ENCODE results near the gene MACROD2. TPM values are rescaled to one million over a fixed set of nuclear protein-coding genes. Genes with fewer than 3 reads are reported as not detected.

MACROD2 gene
- total RNA-seq, 1 experiment from 2014 or later = 3.7 TPM

- Histone ChIP-seq H3K9me2 (ENCODE audit: insufficient read depth) (no peaks in the 10 kb centered on the region), H2AFZ (ENCODE audit: low read depth, low read length, poor library complexity, severe bottlenecking) (no peak overlapping the region), H3K27me3 (ENCODE audit: insufficient read depth, low read length) (no peaks in the 10 kb centered on the region), H3K4me2 (ENCODE audit: low read length) (no peak overlapping the region), H3K9ac (ENCODE audit: low read length) (no peak overlapping the region), H3K4me1 (ENCODE audit: control insufficient read depth in 1 of 2, insufficient read depth in 2 of 2, low read length in 2 of 2) (no peaks in the 10 kb centered on the region), H3K79me2 (ENCODE audit: insufficient read depth, low read length) (no peaks in the 10 kb centered on the region), H3K4me3 (replicated peaks in 1 of 2; ENCODE audit: low read depth in 1 of 2, low read length in 2 of 2) (no peak overlapping the region), H4K20me1 (ENCODE audit: insufficient read depth) (no peaks in the 10 kb centered on the region), H3K9me3 (ENCODE audit: control insufficient read depth in 1 of 2, insufficient read depth in 1 of 2, low read depth in 1 of 2, low read length in 2 of 2) (no peaks in the 10 kb centered on the region; a peak in 1 of 4 replicates), H3K36me3 (ENCODE audit: control insufficient read depth in 1 of 2, insufficient read depth in 2 of 2, low read length in 2 of 2) (no peaks in the 10 kb centered on the region), H3K27ac (ENCODE audit: low read depth, low read length) (no peak overlapping the region)
- intact Hi-C loops (cut with micrococcal nuclease) = no loop called here
- no peak for DNase-seq (ENCODE audit: low read depth, low spot score)
- ChIA-PET CTCF (no interaction called here), RAD21 (ENCODE audit: low non-redundant PET in 1 of 2, low total read pairs in 2 of 2, uncharacterized antibody in 2 of 2, unreplicated experiment in 2 of 2) (no interaction called here), POLR2A (no interaction called here)
- ATAC-seq = no peak
- TF ChIP-seq ELF1 (IDR thresholded peaks at IDR 0.05; ENCODE audit: borderline replicate concordance, low read depth) = no peak
- TF ChIP-seq TCF7L2 (IDR thresholded peaks at IDR 0.05; ENCODE audit: borderline replicate concordance, extremely low read depth, insufficient read depth, insufficient read length) = no peak
- TF ChIP-seq SIN3A (IDR thresholded peaks at IDR 0.05; ENCODE audit: low read depth) = no peak
- no peak for TF ChIP-seq EZH2phosphoT487 (IDR thresholded peaks at IDR 0.05; ENCODE audit: borderline replicate concordance)
- TF ChIP-seq YY1 (IDR thresholded peaks at IDR 0.05; ENCODE audit: extremely low read depth, insufficient replicate concordance, low read depth, low read length) = no peak
- TF ChIP-seq REST (IDR thresholded peaks at IDR 0.05; ENCODE audit: low read depth) = no peak
- no peak for TF ChIP-seq EZH2 (IDR thresholded peaks at IDR 0.05)
- no peak for TF ChIP-seq SRF (IDR thresholded peaks at IDR 0.05; ENCODE audit: low read depth)
- BruUV-seq (replicated peaks) = no TSS peak
These were observed 1228.9 kb downstream of the MACROD2 start for GRCh38 chr20:15224199-15224598.

Measured in HCT116 (cell line).